NCI-H748 treated with DMSO at 0.1 percent for 48 hours (cell line): ENCODE data around the gene HPSE.
A peak's percentile ranks its signal among the peaks of the same experiment; 100 is the strongest.

Experiments
- DNase-seq: peaks from one replicate; lab custom pipeline; 2025; lab: John Stamatoyannopoulos, UW

The HPSE gene

DNA sequence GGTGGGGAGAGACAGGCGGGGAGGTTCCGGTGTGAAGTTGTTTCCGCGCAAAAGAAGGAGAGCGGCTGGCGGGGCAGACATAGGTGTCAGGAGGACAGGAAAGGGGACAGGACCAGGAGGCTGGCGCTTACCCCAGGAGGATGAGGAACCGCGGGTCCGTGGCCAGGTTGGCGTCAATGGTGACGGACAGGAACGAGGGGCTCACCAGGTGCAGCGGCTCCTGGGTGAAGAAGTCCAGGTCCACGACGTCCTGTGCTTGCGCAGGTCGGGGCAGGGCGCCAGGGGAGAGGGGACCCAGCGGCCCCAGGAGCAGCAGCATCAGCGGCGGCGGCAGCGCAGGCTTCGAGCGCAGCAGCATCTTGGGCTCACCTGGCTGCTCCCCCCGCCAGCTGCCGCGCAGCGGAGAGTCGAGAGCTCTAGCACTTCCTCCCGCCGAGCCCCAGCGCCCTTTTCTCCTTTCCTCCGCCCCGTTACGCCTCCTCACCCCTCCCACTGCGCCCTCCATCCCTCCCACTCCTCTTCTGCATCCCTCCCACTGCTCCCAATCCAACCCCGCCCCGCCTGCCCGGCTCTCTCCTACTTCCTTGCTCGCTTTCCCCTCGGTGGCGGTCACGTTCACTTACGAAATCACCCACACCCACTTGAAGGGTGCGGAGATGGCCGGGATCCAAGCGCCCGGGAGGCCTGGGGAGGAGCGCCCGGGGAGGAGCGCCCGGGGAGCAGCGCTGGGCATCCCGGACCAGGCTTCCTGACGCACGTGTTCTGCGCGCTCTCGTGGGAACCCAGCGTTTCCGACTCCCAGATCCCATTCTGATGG lies at the start of gene HPSE:
Gene HPSE (minus strand): TSS at position 424 of the 817 bp plus-strand sequence. CDS start 66 bp downstream, at position 358.
- peak; percentile 59 for DNase-seq

DNA sequence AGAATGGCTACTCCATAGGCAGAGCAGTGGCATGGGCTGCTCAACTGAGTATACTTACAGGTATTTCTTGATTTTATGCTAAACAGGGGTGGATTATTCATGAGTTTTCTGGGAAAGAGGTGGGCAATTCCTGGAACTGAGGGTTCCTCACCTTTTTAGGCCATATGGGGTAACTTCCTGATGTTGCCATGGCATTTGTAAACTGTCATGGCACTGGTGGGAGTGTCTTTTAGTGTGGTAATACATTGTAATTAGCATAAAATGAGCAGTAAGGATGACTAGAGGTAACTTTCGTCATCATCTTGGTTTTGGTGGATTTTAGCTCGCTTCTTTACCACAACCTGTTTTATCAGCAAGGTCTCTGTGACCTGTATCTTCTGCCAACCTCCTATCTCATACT lies 48.2 kb upstream of the HPSE start:
- DNase-seq: no peak

DNA sequence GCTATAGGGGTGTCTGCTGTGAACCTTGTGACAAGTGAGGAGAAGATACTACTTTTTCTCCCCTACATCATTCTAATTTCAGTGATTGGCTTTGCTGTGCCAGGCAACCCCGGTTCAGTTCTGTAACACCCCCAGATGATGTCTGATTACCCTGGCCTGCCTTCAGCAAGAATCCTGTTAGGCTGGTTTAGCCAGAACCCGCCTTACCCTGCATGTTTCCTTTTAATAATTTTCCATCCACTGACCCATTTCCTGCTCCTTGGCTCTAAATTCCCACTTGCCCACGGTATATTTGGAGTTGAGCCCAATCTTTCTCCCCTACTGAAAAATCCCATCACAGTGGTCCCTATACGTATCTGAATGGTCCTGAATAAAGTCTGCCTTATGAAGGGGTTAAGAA lies 46.5 kb upstream of the HPSE start:
- DNase-seq: no peak

DNA sequence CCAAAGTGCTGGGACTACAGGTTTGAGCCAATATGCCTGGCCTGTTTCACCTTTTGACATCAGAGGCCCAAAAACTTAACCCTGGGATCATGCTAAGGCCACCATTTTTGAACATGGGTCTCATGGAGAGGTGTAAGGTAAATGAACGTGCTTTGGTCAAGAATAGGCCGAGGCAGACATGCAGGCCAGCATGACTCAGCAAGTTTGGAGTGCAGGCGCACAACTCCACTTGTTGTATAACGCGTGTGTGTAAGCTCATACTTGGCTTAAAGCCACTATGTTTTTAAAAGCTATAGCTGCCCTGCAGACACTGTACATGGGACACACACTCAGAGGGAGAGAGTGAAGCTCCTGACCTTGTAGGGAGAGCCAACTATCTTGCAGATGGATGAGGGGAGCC lies 43.8 kb upstream of the HPSE start:
- no peak for DNase-seq

DNA sequence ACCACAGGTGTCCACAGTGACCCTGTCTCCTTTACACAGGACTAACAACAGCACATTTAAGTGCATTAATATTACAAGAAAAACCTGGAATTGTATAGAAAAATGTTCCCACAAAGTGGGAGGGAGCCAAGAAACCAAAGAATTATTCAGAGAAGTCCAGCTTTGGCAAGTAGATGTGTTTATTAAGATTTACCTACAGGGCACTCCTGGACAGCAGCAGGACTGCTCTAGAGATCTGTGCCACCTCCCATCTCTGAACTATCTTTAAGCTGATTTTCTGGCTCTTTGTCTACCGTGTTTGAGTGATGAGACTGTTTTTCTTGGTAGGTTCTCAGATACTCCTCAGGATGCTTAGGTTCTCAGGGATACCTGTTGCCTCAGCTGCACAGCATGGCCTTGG lies 38.3 kb upstream of the HPSE start:
- no peak for DNase-seq

DNA sequence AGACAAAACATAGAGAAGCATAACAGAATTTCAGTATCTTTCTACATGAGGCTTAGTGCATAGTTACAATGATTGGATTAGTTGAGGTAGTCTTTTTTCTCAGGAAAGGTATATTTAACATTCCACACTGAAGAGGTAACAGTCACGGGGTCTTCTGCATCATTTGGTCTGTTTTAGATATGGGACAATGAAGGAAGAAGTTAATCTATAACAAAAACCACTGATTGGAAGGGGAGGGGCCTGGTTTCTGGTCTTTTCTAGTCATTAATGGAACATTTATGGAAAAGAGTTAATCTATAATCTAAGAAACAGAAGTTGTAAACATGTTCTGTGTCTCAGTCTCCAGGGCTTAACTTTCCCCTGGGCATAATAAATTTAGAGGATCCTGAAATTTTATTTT lies 37.3 kb upstream of the HPSE start:
- no peak for DNase-seq

DNA sequence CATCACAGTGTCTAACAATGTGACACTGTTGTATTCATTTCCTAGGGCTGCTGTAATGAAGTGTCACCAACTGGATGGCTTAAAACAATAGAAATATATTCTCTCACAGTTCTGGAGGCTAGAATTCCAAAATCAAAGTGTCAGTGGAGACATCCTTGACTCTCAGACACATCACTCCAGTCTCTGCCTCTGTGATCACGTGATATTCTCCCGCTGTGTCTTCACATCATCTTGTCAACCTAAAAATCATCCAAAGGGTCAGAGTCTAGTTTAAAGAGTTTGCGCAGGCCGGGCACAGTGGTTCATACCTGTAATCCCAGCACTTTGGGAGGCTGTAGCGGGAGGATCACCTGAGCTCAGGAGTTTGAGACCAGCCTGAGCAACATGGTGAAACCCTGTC lies 36.6 kb upstream of the HPSE start:
- no peak for DNase-seq

DNA sequence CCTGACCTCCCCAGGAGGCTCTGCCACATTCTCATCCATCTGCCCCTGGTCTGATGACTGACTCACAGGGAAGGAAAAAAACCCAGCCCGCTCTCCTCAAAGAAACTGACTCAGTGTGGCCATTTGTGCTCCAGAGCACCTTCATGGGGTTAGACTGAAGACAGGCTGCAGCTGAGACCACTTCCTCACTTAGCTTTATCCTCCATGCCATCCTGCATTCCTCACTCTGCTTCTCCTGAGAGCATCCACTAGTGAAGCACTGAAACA lies 35.9 kb upstream of the HPSE start:
- no peak for DNase-seq

DNA sequence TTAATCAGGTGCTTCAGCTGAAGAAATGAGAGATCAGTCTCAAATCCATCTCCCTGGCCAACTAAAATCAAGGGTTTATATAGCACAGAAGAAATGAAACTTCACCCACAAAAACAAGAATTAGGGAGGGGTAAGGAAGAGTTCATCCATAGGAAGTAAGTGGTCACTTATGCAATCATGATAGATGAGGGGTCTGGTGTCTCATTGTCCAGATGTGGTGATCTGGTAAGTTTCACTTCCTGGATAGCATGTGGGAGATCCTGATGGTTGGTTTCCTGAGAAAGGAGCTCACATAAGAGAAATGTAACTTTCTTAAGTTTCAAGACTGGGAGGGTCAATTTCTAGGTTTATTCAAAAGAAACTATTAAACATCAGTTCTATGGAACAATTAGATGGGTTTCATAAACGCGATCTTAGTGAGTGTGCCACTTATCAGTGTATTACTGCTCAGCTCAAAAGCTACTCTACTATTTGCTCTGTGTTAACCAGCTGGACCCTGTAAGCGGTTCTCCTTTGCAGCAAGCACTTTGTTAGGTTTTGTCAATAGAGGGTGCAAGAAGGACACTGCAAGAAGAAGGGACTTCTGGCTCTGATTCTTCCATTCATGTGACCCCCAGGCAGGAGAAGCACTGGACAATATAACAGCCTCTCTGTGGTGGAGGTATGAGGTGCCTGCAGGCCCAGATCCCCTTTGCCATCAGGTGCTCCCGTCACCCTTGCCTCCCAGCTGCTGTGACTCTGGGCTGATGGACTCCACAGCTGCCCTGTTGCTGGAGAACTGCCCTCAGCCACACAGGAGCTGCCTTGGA lies 35.4 kb upstream of the HPSE start:
- no peak for DNase-seq

DNA sequence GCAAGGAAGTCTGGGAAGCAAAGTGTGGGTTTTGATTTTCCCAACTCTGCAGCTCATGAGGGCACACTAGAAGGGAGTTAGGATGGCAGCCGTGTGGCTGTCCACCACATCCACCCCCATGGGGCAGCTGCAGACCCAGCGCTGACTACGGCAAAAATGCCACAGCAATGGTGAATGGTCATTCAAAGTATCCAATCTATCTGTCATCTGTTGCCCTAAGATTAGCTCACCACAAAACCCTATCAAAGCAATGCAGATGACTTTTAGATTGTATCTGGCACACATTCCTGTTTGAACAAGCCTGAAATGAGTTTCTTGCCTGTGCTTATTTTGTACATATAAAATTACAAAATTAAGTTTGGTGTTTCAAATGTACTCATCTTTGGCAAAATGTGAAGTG lies 29.7 kb upstream of the HPSE start:
- DNase-seq: no peak

DNA sequence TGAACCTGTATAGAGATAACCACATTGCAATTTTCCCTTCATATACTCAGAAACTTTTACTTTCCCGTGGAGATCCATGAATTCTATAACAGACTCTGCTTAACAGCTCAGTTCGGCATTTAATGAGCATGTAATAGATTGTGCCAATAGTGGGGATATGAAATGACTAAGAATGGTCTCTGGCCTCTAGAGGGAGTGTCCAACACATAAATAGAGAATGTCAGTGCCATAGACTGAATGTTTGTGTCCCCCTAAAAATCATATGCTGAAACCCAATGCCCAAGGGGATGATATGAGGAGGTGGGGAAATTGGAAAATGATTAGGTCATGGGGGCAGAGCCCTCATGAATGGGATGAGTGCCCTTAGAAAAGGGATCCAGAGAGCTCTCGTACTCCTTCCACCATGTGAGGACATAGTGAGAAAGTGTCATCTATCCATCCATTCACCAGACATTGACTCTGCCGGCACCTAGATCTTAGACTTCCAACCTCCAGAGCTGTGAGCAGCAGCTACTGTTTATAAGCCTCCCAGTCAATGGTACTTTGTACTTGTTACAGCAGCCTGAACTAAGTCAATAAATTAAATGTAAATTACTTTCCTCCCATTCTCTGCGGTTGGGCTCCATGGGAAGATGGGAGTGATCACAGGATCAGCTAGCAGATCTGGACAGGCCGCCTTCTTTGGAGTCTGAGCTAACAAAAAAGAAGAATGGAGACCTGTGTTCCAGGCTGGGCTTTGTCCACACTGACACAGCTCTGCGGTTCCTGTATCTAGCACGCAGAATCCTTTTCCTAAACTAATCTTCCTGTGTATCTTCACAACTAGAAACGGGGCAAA lies 28.1 kb upstream of the HPSE start:
- peak; percentile 2 for DNase-seq

DNA sequence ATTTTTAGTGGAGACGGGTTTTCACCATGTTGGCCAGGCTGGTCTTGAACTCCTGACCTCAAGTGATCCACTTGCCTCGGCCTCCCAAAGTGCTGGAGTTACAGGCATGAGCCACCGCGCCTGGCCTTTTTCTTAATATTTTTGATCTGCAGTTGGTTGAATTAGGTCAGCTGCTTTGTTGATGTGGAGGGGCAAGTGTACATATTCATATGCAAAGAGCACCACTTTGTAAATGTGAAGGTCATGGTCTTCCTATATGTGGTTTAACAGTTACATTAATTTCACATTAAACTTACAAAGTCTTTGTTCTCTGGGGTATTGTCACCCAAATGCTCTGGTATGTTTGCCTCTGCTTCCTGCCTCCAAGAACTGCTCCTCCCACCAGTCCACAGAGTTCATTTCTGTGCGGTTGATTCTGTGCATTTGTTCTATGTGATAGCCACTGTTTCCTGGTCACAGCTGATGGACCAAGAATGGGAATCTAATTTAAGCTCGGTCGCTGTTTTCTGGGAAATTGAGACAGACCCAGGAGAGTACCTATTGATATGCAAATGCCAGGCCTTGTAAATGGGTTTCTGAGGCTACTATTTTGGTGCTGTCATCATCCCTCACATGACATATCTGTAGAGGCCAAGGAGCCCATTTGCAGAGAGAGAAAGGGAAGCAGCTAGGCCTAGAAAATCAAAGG lies 26.9 kb upstream of the HPSE start:
- DNase-seq: no peak

DNA sequence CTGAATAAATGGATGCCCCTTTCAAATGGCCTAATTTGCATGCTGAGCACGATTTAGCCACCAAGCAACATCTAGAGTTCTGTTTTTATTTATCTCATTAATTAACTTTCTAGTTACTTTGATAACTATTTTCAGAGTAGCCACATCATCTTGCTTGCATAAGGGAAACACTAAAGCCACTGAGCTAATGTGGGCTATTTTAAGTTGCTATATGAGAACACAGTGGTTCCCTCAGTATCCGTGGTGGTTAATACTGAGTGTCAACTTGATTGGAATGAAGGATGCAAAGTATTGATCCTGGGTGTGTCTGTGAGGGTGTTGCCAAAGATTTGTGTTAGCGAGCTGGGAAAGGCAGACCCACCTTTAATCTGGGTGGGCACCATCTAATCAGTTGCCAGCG lies 25.4 kb upstream of the HPSE start:
- no peak for DNase-seq

DNA sequence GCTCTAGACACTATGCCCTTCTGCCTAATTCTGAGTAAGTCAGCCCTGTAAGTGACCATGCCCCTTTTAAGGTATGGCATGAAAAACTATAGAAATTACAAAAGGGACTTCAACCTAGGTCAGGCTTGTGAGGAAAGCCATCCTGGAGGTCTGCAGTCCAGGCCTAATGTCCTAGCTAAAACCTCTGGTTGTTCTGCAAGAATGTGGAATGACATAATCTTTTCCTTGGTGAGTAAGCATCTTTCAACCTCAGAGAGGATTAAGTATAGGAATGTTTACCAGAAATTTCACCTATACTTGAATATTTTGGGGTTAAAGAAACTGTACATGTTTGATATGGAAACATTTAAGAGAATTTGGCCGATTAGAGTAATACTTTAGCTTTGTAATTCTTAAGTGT lies 23.8 kb upstream of the HPSE start:
- no peak for DNase-seq

DNA sequence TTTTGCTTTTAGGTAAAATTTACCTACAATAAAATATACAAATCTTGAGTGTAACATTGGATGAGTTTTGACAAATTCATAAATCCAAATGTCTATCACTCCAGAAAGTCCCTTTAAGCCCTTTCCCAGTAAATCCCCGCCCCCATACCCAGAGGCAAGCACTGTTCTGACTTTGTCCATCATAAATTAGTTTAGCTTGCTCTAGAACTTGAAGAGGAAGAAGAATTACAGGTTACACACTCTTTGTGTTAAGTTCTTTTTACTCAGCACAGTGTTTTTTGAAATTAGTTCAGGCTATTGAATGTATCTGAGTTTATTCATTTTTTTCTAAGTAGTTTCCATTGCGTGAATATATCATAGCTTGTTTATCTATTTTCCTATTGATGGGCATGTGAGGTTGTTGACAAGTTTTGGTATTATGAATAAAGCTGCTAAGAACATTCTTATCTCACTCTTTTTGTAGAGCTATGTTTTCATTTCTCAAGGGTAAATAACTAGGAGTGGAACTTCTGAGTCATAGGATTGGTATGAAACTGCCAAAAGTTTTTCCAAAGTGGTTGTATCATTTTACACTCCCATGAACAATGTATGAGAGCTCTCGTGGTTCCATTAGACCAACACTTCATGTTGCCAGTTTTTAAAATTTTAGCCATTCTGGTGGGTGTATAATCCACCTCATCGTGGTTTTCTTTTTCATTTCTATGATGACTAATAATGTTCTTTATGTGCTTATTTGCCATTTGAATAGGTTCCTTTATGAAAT lies 22.4 kb upstream of the HPSE start:
- DNase-seq: no peak

DNA sequence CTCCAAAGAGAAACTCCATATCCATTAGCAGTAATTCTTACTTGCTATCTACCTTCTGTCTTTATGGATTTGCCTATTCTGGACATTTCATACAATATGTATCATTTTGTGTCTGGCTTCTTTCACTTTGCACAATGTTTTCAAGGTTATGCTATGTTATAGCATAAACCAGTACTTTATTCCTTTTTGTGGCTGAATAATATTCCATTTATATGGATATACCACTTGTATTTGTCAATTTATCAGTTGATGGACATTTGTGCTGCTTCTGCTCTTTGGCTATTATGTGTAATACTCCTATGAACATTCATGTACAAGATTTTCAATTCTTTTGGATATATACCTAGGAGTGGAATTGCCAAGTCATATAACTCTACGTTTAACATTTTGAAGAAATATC lies 18.9 kb upstream of the HPSE start:
- no peak for DNase-seq

DNA sequence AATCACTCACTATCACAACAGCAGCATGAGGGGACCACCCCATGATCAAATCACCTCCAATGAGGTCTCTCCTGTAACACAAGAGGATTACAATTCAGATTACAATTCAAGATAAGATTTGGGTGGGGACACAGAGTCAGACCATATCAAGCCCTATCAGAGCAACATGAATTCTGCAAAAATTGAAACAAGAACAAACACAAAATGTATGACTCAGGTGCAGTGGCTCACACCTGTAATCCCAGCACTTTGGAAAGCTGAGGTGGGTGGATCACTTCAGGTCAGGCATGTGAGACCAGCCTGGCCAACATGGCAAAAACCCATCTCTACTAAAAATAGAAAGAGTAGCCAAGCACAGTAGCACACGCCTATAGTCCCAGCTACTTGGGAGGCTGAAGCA lies 13.4 kb upstream of the HPSE start:
- no peak for DNase-seq

DNA sequence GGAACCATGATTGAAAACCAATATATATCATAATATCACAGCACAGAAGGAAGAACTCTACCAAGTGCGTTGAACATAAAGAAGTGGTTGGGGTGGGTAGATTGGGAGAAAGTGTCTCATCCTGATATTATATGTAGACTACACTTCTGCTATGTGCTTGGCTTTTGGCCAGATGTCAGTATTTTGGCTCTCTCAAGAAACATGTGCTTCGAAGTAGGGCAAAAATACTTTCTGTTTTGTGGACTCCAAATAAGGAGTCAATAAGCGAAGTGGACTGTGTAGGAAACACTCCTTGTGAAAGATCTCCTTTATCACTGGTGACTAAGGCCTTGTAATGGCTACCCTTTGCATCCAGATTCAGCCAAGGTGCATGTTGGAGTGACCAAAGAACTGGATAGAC lies 7.8 kb upstream of the HPSE start:
- DNase-seq: no peak

DNA sequence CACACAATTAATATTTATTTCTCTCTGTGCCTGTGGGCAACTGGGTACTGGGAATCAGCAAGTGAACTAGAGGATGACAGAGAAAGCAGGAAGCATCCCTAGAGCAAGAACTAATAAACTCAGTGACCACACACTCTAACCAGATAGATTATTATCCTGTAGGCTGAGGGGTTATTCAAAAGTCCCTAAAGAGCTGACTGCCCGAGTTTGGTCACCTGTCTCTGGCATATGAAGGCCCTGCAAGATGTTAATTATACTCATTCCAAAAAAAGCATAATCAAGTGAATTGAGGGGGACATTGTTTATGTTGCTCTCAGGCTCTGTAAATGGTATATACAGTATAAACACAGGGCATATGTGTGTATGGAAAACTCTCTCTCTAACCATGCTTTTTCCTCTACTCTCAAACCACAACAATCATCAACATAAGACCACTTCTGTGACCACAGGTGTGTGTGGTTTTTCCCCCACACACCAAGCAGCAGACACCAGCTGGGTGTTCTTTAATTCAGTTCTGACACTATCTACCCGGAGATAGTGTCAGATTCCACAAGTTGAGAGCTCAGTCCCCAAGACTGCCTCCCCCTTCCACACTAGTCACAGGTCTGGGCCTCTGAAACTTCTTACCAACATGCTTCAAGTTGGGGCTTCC lies 6.2 kb upstream of the HPSE start:
- no peak for DNase-seq

DNA sequence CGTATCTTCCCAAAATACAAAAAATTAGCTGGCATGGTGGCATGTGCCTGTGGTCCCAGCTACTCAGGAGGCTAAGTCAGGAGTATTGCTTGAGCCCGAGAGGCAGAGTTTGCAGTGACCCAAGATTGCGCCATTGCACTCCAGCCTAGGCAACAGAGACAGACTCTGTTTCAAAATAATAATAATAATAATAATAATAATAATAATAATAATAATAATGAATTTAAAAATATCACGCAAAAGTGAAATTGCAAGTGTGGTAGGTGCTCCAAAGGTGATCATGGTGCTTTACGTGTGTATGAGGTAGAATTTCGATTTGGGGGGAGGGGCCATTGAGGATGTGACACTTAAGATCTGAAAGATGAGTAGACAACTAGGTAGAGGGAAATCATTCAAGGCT lies 4.9 kb upstream of the HPSE start:
- DNase-seq: no peak

DNA sequence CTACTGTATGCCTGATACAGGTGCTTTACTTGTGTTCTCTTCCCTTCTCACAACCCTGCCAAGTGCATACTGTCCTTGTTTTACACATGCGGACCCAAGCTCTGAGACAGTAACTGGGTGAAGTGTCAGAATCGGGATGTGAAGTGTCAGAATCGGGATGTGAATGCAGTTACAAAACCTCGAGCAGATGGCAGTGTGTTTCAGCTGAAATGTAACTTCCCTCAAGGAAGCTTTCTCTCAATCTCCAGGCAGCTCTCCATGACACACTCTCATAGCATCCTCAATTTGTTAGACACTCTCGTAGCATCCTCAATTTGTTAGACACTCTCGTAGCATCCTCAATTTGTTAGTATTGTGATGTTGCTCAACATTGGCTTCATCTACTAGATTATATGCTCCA lies 1.1 kb upstream of the HPSE start:
- DNase-seq: no peak
